Measurements from ENCODE around the gene GRK4.

DNA sequence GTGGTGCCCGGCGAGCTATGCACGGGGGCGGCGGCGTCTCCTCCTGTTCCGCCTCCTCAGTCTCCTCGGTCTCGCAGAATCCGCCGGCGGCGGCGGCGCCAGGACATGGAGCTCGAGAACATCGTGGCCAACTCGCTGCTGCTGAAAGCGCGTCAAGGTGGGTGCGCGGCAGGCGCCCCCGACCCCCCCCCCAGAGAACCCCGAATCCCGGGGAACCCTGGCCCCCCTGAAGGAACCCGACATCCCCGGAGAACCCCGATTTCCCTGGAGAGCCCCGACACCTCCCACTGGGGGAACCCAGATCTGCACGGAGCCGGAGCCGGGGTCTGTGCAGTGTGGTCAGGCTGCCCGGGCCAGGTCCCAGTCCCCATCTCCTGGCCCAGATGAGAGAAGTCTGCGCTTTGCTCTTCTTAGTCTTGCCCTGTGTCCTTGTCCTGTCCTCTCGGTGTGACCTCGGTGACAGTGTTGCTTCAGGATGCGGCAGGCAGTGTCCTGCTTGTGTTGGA is 648 bp downstream of the GRK4 start:
- TF ChIP-seq, protein P1, sequence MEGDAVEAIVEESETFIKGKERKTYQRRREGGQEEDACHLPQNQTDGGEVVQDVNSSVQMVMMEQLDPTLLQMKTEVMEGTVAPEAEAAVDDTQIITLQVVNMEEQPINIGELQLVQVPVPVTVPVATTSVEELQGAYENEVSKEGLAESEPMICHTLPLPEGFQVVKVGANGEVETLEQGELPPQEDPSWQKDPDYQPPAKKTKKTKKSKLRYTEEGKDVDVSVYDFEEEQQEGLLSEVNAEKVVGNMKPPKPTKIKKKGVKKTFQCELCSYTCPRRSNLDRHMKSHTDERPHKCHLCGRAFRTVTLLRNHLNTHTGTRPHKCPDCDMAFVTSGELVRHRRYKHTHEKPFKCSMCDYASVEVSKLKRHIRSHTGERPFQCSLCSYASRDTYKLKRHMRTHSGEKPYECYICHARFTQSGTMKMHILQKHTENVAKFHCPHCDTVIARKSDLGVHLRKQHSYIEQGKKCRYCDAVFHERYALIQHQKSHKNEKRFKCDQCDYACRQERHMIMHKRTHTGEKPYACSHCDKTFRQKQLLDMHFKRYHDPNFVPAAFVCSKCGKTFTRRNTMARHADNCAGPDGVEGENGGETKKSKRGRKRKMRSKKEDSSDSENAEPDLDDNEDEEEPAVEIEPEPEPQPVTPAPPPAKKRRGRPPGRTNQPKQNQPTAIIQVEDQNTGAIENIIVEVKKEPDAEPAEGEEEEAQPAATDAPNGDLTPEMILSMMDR (conservative IDR thresholded peaks at IDR 0.05; ENCODE audit: low read depth, low read length), result no peak
- TF ChIP-seq EZH2 (IDR thresholded peaks at IDR 0.05; ENCODE audit: low read length, unreplicated experiment), result no peak

Measured in PC-3 (cell line).